G401.6 (cell line): Measurements from ENCODE around the gene THAP8.
"Not testable (repeated sequence)": the region's sequence is repeated elsewhere in the genome, so short reads cannot be mapped to it uniquely, and the experiment has no call there.

Experiments used
- FAIRE-seq: peaks from 2 replicates; lab custom pipeline; 2012; peaks lifted over from hg19 to GRCh38; lab: Jason Lieb, UNC

The THAP8 gene

DNA sequence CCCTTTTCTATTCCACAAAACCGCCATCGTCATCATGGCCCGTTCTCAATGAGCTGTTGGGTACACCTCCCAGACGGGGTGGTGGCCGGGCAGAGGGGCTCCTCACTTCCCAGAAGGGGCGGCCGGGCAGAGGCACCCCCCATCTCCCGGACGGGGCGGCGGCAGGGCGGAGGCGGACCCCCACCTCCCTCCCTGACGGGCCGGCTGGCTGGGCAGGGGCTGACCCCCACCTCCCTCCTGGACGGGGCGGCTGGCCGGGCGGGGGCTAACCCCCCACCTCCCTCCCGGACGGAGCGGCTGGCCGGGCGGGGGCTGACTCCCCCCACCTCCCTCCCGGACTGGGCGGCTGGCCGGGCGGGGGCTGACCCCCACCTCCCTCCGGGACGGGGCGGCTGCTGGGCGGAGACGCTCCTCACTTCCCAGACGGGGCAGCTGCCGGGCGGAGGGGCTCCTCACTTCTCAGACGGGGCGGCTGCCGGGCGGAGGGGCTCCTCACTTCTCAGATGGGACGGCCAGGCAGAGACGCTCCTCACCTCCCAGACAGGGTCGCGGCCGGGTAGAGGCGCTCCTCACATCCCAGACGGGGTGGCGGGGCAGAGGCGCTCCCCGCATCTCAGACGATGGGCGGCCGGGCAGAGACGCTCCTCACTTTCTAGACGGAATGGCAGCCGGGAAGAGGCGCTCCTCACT is 14.9 kb upstream of the THAP8 start:
- FAIRE-seq: not testable (repeated sequence)

DNA sequence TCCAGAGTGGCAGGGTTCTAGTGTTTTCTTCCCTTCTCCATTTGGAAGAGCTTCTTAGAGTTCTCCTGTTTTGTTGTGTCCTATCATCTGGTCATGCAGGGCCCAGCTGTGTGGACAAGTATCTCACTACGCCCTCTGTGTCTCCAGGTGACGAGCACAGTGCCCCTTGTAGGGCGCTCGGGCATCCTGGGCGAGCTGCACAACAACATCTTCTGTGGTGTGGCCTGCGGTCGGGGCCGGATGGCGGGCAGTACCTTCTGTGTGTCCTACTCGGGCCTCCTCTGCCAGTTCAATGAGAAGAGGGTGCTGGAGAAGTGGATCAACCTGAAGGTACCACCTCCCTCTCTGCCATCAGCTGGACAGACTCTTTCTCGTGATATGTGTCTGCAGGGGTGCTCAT is 13.6 kb upstream of the THAP8 start:
- no peak for FAIRE-seq

DNA sequence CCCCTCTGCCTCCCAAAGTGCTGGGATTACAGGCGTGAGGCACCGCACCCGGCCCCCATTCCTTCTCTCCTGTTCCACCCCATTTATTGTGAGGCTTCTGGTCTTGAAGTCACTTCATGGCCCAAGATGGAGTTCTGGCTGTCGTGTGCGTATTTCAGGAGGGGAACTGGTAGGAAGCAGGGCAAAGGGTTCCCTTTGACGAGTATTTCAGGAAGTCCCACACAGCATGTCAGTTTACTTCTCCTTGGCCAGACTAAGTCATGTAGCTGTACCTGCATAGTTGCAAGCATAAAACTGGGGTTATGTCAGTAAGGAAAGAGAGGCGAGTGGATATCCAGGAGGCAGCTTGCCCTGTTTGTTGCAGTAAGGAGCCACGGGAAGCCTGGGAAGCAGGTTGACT is 10.7 kb upstream of the THAP8 start:
- FAIRE-seq: no peak

DNA sequence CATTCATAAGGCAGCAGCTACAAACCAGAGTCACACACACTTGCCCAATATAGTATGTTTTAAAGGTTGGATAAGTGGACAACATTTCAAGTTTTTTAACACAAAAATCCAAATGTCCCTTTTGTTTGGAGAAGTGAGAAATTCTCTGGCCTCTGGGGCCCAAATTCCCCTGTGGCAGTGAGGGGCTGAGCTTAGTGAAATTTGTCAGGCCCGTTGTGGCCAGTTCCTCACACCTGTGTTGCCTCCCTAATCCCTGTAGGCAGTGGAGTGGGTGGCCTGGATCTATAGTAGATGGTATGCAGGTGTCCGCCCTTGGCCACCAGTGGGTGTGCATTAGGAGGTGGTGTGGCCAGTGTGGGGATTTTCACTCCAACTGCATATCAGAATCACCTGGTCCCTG is 7.3 kb upstream of the THAP8 start:
- FAIRE-seq: no peak

DNA sequence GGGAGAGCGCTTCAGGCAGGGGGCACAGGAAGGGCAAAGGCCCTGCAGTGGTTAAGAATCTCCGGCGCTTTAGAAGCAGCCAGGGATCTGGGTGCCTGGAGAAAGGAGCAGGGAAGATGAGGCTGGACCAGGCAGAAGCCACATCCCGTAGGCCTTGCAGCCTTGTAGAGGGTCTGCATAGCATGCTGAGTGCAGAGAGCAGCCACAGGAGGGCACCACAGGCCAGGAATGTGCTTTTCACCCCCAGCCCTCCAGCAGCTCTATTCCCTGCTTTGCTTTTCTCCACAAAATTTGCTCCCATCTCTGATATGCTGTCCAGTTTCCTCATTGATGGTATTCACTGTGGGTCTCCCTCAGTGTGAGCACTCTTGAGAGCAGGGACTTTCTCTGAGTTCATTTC is 6.3 kb upstream of the THAP8 start:
- FAIRE-seq: no peak

DNA sequence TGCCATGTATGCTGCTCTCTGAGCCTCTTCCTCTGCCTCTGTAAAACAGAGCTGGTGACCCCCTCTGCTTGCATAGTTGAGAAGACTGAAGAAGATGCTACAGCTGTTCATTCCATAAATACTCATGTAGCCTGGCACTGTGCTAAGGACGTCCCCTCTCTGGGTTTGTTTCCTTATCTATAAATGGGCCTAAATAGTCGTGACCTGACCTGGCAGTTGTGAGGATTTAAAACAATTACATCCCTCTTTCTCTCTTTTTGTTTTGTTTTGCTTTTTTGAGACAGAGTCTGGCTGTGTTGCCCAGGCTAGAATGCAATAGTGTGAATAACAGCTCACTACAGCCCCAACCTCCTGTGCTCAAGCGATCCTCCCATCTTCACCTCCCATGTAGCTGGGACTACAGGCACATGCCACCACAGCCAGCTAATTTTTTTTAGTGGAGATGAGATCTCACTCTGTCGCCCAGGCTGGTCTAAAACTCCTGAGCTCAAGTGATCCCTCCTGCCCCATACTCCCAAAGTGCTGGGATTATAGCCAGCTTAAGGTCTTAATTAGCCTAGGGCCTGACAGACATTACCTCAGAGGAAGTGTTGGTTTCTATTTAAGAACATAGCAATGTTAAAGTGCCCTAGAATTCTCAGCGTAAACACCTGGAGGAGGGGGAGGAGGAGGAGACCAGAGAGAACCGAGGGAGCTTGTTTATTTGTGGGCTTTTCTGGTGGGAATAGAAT is 5.3 kb upstream of the THAP8 start:
- FAIRE-seq: no peak

DNA sequence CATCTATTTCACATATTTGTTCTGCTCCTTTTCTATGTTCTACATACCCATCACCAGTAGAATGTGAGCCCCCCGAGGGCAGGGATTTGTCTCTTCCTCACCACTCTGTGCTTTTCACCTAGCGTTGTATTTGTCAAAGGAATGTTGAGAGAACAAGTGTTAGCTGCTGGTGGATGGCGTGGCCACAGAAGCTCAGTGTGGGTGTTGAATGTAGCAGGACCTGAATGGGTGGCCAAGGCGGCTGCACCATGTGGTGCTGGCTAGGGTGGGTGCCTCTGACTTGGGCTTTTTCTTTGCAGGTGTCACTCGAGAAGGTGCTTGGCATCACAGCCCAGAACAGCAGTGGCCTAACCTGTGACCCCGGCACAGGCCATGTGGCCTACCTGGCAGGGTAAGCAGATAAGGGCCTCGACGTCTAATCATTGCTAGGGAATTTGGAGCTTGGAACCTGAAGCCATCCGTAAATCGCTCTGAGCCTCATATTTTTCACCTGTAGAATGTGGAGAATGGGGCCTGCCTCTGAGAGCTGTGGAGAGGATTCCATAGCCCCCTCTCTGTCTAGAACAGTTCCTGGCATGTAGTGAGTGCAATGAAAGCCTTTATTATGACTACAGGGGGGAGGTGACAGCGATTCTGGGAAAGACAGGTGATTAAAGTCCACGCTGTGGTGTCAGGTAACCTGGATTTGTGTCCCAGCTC is 4.5 kb upstream of the THAP8 start:
- no peak for FAIRE-seq

DNA sequence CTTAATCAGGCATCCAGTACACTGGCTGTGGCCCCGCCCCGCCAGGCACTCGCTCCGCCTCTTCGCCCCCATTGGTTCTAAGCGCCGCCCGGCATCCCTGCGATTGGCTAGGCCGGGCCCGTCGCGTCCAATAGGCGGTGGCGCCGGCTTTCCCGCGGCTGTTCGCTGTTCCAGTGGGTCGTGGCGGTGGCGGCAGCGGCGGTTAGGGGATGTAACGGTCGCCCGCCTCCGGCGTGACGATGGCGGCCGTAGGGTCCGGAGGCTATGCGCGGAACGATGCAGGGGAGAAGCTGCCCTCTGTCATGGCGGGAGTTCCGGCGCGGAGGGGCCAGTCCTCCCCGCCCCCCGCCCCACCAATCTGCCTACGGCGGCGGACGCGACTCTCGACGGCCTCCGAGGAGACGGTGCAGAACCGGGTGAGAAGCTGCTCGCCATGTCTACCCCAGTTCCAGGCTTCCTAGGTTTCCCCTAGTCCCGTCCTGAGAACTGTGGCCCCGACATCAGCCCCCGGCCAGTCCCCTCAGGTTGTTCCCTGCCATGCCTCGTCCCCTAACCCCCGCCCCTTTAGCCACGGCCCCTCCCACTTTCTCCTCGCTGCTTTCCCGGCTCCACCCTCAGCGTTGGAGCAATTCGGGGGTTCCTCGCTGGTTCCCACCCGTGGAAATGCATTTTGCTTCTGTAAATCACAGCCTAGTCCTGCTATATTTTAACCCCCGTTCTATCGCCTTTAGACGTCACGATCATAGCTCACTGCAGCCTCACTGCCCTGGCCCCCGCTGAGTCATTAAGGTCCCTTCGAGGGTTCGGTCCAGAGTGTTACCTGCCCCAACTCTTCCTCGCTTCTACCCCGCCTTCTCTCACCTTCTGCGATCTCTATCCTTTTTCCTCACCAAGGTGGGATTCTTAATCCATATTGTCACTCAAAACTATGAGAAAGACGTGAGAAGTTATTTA is 925 bp upstream of the THAP8 start, which contains the start of gene WDR62:
WDR62 (plus strand) TSS at position 165 of the 954 bp plus-strand sequence; CDS start at position 240, 75 bp downstream.
- FAIRE-seq: no peak

DNA sequence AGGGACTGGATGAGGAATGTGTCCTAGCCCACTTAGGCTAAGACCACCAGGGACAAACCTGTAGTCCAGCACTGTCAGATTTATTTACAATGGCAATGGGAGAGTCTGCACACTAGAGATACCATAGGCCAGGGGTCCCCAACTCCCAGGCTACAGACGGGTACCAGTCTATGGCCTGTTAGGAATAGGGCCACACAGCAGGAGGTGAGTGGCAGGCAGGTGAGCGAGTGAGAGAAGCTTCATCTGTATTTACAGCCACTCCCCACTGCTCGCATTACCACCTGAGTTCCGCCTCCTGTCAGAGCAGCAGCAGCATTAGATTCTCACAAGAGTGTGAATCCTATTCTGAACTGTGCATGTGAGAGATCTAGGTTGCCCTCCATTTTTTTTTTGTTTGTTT is 2.4 kb downstream of the THAP8 start:
- FAIRE-seq: no peak

DNA sequence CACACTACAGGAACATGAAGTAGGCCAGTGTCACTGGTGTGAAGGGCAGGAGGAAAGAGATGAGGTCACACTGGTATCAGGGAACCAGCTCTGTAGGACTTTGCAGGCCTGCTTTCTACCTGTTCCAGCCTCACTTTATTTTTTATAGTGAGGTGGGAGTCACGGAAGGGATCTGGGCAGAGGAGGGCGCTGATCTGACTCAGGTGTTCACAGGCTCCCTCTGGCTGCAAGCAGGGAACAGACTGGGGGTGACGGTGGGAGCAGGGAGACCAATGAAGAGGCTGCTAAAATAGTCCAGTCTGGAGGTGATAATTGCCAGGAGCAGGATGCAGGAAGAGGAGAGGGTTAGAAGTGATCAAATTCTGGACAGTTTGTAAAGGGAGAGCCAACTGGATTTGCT is 2.8 kb downstream of the THAP8 start:
- no peak for FAIRE-seq

DNA sequence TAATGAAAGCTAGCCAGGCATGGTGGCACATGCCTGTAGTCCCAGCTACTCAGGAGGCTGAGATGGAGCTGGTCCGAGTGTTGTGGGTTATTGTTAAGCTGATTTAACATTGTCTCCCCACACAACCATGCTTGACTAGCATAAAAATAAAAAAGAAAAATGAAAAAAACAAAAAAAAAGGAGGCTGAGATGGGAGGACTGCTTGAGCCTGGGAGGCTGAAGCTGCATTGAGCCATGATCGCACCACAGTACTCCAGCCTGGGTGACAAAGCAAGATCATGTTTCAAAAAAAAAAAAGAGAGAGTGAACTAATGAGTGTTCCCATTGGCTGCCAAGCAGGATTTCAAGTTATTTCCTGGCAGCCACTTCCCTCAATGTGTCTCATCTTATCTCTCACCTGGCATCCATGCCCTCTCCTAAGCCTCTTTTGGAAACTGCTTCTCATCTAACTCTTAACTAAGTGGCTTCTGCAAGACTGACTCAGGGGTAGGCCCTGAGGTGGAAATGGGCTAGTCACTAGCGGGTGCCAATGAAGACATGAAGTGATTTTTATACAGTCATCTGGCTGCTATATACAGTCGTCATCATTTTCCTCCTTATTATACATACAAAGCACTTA is 4.9 kb downstream of the THAP8 start:
- FAIRE-seq: no peak

DNA sequence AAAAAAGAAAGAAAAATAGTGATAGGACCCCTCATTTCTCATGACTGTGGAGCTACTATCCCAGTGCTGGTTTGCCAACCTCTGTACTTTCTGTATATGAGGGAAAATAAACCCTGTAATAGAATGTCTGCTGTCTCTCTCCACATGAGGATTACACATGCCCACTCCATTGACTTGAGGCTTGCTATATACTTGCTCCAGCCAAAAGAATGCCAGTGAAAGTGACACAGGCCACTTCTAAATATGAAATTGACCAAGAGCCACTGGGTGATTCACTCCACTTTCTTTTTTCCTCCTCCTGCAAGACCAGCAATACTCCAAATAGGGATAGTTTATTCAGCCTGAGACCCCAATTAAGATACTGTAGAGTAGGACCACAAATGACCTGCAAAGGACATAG is 6.2 kb downstream of the THAP8 start:
- FAIRE-seq: no peak

DNA sequence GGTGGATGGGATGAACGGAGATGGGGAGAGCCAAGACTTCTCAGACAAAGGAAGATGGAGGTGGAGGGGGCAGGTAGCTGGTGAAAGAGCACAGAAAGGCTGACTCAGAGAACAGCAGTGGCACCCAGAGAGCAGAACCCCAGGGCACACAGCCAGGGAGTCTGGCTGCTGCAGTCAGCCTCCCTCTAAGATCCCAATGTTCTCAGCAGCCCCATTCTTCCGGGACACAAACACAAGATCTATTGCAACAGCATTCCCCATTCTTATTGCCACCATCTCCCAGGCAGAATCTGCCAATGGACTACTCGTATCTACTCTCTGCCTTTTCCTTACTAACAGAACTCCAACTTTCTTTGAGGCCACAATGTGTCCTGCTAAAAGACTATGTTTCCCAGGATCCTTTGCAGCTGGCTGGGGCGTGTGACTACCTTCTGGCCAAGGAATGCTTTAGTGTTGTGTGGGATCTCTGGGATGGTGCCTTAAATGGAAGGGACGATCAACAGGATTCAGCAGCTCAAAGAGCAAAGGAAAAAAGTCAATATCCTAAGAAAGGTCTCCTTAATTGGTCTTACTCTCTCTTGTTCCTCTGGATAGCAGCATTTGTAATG is 7.5 kb downstream of the THAP8 start:
- FAIRE-seq: no peak

DNA sequence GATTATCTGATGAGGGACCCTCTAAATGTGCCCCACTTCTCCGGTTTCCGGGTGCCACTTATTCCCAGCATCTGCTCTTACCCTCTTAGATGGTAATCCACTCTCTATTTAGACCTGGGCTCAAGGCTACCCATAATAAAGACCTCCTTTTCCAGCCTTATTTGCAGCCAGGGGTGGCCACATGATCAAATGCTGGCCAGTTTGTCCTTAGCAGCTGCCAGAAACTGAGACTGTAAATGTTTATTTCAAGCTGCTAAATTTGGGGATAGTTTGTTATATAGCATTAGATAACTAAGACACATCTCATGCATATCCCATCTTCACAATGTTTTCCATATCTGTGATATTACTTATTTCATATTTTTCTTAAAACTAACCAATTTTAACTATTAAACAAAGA is 10.1 kb downstream of the THAP8 start:
- FAIRE-seq: no peak

DNA sequence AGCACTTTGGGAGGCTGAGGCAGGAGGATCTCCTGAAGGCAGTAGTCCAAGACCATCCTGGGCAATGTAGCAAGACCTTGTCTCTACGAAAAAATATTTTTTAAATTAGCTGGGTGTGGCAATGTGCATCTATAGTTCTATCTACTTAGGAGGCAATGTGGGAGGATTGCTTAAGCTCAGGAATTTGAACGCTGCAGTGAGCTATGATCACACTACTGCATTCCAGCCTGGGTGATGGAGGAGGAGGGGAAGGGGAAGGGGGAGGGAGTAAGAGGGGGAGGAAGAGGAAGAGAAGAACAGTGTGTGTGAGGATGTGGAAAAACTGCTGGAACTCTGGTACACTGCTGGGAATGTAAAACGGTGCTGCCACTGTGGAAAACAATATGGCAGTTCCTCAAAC is 12.3 kb downstream of the THAP8 start:
- no peak for FAIRE-seq

DNA sequence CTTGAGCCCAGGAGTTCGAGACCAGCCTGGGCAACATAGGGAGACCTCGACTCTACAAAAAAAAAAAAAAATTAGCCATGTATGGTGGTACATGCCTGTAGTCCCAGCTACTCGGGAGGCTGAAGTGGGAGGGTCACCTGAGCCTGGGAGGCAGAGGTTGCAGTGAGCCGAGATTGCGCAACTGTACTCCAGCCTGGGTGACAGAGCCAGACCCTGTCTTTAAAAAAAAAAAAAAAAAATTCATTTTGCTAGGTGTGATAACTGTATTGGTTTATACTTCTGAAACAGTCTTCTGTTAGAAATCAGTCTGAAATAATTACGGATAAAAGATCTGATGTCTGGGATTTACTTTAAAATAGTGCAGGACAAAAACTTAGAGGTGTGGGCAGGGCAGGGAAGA is 13.0 kb downstream of the THAP8 start:
- FAIRE-seq: not testable (repeated sequence)

DNA sequence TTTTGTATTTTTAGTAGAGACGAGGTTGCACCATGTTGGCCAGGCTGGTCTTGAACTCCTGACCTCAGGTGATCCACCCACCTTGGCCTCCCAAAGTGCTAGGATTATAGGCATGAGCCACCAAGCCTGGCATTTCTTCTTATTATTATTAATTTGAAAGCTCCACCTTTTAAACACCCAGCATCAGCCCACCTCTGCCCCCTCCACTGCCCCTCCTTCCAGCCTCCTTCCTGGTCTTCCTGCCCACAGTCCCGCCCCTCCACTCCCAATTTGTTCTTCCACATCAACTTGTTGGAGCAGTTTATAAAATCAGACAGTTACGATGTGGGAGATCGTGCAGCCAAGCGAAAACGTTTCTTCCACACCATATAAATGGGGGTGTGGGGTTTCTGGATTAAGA is 13.6 kb downstream of the THAP8 start:
- FAIRE-seq: no peak

DNA sequence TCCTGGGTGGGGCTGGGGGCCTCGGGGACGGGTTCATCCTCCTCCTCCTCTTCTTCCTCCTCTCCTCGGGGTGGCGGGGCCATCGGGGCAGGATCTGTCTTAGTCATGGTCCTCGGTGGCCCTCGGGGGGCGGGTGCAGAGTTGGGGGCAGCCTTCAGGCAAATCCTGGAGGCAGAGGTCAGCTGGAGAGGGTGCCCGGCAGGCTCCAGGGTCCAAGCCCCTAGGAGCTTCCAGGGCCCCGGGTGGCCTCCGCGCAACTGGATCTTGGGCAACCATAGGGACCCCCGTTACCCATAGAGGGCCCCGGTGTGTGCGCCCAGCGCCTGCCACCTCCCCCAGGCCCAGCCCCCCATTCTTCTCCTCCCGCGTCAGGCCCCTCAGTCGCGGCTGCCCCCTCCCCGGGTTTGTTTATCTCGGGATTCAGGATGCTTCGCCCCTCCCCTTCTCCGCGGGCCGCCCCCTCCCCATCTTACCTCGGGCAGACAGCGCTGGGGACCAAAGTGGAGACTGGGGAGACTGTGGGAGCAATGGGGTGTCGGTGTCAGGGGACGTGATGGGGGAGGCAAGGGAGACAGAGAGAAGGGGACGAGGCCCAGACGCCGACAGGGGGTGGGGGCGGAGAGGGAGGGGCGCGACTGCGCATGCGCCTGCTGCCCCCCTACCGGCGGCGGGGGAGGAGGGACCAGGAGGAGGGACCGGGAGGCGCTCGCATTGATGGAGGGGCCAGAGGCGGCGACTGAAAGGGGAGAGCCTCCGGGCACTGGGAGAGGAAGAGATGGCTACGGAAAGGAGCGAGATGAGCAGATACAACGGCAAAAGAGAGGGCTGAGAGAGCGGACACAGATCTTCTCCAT is 21.6 kb downstream of the THAP8 start, which contains the start of gene CLIP3:
CLIP3 (minus strand) TSS at position 623 of the 854 bp plus-strand sequence; CDS start at position 107, 516 bp downstream.
- FAIRE-seq: no peak

DNA sequence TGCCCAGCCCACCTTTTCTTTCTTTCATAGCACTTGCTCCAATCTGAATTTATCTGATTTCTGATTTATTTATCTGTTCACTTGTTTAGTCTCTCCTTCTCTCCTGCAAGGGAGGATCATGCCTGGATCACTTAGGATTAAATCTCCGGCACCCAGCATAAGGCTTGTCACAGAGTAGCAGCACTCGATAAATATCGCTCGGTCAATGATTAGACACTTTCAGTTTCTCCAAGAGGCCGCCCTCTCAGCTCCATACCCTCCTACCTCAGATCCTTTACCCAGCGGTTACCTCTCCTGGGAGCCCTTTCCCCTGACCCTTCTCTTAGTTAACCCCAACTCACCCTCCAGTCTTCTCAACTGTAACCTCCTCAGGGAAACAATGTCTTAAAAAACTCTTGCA is 22.8 kb downstream of the THAP8 start:
- no peak for FAIRE-seq
